ENCODE measurements around the gene TMUB1. TPM values are rescaled to one million over a fixed set of nuclear protein-coding genes. Genes with fewer than 3 reads are reported as not detected.
"Not testable (repeated sequence)": the region's sequence is repeated elsewhere in the genome, so short reads cannot be mapped to it uniquely, and the experiment has no call there.

TMUB1 gene
- polyA plus RNA-seq, 1 donor from 2014 or later: 72.6 TPM

DNA sequence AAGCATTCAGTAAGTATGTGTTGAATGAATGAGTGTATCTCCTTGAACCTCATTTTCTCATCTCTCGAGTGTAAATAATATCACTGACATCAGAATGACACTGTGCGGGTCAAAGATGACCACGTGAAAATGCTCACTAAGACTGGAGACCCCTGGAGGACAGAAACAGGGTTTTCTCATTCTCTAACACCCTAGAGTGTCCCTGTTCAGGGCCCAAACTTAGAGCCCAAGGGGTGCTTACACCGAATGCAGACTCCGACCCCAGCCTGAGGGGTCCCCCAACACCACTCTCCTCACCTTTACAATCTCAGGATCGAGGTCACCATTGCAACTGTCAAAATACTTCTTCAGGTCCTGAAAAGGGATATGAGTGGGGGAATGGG is 27.0 kb downstream of the TMUB1 start:
- H3K27me3 Mint-ChIP-seq: peaks cover 10% of the 10 kb centered on the region
- no peaks in the 10 kb centered on the region for H3K9me3 Mint-ChIP-seq
- H3K4me1 Mint-ChIP-seq: peaks cover 9 to 11% (median 9%) of the 10 kb centered on the region in 3 donors
- no peak overlapping the region for H3K27ac Mint-ChIP-seq
- H3K4me3 Mint-ChIP-seq: peak overlapping the region; percentile 69 to 99 (median 94)
- H3K36me3 Mint-ChIP-seq: peaks cover 1% of the 10 kb centered on the region

DNA sequence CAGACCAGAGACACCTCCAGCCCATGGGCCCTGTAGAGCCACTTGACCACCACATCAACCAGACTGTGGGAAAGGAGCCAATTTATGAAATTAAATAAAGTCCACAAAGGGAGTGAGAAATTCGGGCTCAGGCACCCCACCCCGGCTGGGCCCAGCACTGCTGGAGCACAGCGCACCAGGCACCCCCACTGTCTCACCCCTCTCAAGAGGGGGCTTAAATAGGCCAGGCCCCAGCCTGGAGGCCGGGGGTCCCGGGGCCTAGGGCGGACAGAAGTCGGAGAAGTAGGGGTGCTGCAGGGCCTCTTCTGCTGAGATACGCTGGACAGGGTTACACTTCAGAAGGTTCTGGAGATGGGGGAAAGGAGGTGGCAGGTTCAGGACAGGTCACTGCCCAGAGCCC is 29.5 kb downstream of the TMUB1 start:
- H3K9me3 Mint-ChIP-seq: no peaks in the 10 kb centered on the region
- H3K36me3 Mint-ChIP-seq: peaks cover 1% of the 10 kb centered on the region
- H3K27me3 Mint-ChIP-seq: peaks cover 11% of the 10 kb centered on the region
- no peak overlapping the region for H3K27ac Mint-ChIP-seq
- H3K4me3 Mint-ChIP-seq: no peak overlapping the region
- peaks cover 8 to 9% (median 8%) of the 10 kb centered on the region in 3 donors for H3K4me1 Mint-ChIP-seq

DNA sequence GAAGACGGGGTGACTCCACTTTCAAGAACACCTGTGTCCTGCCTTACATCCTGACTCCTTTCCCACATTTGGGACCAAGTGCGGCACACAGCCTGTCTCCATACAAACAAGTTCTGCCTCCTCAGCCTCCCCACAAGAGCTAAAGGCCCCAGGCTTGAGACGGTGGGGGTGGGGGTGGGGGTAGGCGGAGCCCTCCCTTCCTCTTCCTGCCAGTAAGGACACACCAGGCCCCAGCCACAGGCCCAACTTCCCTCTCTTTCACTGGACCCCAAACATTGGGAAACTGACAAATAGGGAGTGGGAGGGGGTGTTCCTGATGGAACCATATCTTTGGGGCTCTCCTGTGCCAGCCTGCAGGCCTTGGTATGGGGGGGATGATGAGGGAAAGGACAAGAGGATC is 30.2 kb downstream of the TMUB1 start:
- H3K4me3 Mint-ChIP-seq: no peak overlapping the region

DNA sequence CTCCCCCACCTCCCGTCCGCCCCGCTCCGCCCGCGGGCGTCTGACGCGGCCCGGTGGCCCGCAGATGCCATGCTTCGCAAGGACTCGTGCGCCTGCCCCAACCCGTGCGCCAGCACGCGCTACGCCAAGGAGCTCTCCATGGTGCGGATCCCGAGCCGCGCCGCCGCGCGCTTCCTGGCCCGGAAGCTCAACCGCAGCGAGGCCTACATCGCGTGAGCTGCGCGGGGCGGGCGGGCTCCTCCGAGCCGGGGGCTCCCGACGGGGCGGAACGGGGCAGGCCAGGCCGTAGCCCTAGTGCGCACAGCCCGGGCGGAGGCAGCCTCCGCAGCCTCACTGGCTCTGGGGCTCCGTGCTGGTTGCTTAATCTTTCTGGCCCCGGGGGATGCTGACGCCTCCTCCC is 32.2 kb downstream of the TMUB1 start:
- Mint-ChIP-seq H3K36me3 (peaks cover 1% of the 10 kb centered on the region), H3K4me1 (peaks cover 0 to 4% (median 0%) of the 10 kb centered on the region in 3 donors), H3K9me3 (no peaks in the 10 kb centered on the region), H3K27ac (no peak overlapping the region), H3K4me3 (no peak overlapping the region), H3K27me3 (peaks cover 11% of the 10 kb centered on the region)

More for the DNA sequence above, 30.2 kb downstream of the TMUB1 start:
- H3K27ac Mint-ChIP-seq: no peak overlapping the region
- peaks cover 11% of the 10 kb centered on the region for H3K27me3 Mint-ChIP-seq
- H3K9me3 Mint-ChIP-seq: no peaks in the 10 kb centered on the region
- peaks cover 1% of the 10 kb centered on the region for H3K36me3 Mint-ChIP-seq
- peaks cover 5 to 9% (median 6%) of the 10 kb centered on the region in 3 donors for H3K4me1 Mint-ChIP-seq

DNA sequence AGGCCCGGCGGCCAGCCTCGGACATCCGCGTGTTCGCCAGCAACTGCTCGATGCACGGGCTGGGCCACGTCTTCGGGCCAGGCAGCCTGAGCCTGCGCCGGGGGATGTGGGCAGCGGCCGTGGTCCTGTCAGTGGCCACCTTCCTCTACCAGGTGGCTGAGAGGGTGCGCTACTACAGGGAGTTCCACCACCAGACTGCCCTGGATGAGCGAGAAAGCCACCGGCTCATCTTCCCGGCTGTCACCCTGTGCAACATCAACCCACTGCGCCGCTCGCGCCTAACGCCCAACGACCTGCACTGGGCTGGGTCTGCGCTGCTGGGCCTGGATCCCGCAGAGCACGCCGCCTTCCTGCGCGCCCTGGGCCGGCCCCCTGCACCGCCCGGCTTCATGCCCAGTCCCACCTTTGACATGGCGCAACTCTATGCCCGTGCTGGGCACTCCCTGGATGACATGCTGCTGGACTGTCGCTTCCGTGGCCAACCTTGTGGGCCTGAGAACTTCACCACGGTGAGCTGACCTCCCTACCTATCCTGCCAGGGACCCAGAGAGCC is 34.3 kb downstream of the TMUB1 start:
- H3K36me3 Mint-ChIP-seq: peaks cover 1% of the 10 kb centered on the region
- H3K4me3 Mint-ChIP-seq: no peak overlapping the region
- H3K27me3 Mint-ChIP-seq: peaks cover 11% of the 10 kb centered on the region
- no peak overlapping the region for H3K27ac Mint-ChIP-seq
- no peaks in the 10 kb centered on the region for H3K9me3 Mint-ChIP-seq
- peaks cover 0 to 4% (median 0%) of the 10 kb centered on the region in 3 donors for H3K4me1 Mint-ChIP-seq

DNA sequence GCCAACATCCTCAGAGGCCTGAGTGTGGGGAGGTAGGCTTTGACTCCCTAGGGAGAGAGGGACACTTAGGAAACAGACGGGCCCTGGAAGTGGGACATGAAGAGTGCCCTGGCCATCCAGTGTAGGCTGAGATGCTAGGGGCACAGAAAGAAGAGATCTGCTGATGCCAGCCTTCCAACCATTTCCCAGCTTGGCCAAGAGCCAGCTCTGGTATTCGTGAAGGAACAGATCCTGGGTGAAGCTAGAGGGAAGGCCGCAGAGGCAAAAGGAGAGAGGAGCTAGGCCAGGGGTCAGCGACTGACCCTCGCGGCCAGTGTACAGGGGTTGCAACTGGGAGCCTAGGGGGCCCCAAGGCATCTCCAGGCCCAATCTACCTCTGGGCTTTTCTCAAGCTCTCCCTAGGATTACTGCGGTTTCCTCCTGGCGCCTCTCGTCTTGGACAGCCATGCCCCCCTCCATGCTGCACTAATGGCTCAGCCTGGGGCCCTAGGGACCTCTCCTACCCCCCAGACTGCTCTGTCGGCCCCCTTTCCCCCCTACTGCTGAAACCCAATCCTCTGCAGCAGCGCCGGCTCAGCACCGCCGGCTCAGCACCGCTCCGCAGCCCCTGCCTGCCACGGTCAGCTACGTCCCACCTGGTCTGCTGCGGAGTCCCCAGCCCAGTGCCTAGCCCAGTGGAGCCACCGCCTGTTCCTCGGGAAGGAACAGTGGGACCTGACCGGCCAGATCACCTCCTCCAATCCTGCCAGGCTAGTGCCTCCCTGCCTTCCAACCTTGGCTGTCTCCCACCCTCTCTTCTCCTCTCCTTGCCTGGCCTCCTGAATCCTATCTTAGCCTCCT is 35.1 kb downstream of the TMUB1 start, which contains the start of gene ASIC3:
TSS of gene ASIC3 (plus strand) at position 556 of the 840 bp plus-strand sequence. CDS start 355 bp downstream, outside the sequence.
- H3K27me3 Mint-ChIP-seq: peaks cover 11% of the 10 kb centered on the region
- peaks cover 1% of the 10 kb centered on the region for H3K36me3 Mint-ChIP-seq
- H3K4me3 Mint-ChIP-seq: no peak within 1 kb of the TSS
- peak within 1 kb of the TSS in 1 of 3 donors; percentile 62 for H3K27ac Mint-ChIP-seq
- H3K9me3 Mint-ChIP-seq: no peaks in the 10 kb centered on the region
- H3K4me1 Mint-ChIP-seq: peaks cover 0 to 4% (median 0%) of the 10 kb centered on the region in 3 donors

DNA sequence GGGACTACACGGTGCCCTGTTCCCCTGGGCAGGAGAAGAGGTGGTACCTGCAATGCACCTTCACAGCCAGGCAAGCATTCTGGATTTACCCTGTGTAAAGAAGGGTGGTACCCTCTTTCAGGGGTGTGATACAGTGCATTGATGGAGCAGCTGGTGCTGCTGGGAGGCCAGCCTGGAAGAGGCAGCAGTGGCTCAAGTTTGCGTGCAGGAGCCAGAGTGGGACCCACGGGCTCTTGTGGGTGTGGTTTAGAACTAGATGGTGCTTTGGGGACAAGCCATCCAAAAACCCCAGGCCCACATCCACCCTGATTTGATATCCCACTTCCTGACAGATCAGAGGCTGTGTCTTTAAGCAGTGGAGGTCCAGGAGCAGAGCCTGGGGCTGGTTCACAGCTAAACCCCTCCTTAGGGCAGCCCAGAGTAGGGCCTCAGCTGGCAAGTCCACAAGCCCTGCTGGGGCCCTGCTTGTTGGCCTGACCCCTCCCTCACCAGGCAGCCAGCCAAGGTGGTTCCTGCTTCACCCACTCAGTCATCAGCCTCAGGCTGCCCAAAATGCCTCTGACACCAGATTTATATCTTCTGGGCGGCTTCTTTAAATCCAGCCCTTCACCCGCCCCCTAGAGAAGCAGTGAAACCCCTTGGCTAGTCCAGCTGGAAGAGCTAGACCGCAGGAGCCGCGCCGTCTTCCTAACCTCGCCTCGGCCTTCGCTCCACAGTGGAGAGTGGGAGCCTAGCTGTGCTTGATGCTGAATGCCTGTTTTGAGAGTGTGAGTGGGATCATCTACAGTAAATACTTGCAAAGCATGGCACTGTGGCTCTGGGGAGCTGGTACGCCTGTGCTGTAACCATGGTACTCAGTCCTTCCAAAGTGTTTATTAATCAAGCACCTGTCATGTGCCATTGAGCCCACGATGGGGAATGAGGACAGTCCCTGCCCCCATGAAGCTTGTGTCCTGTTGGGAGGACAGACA is 36.4 kb downstream of the TMUB1 start:
- Mint-ChIP-seq H3K4me1 (peaks cover 0 to 2% (median 0%) of the 10 kb centered on the region in 3 donors), H3K27me3 (peaks cover 6% of the 10 kb centered on the region), H3K36me3 (no peaks in the 10 kb centered on the region), H3K9me3 (no peaks in the 10 kb centered on the region), H3K4me3 (no peak overlapping the region), H3K27ac (peak overlapping the region in 1 of 3 donors; percentile 62)

DNA sequence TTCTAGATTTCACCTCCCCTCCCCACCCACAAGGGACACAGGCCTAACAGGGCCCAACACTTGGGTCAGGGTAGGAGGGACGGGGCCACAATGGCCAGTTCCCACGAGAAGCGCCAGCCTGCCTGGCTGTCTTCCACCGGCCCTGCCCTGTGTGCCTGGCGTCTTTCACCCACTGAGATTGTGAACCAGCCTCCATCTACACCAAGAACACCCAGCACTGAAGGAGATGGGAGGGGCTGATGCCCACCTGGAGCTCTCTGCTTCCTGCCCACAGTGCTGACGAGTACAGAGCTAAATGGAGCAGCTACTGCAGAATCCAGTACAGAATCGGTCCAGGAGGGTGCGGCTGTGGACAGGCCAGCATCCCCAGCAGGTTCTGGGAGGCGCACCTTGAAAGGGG is 37.3 kb downstream of the TMUB1 start:
- H3K4me1 Mint-ChIP-seq: no peaks in the 10 kb centered on the region
- H3K27ac Mint-ChIP-seq: no peak overlapping the region
- H3K4me3 Mint-ChIP-seq: no peak overlapping the region
- H3K27me3 Mint-ChIP-seq: peaks cover 1% of the 10 kb centered on the region
- H3K9me3 Mint-ChIP-seq: no peaks in the 10 kb centered on the region
- no peaks in the 10 kb centered on the region for H3K36me3 Mint-ChIP-seq

DNA sequence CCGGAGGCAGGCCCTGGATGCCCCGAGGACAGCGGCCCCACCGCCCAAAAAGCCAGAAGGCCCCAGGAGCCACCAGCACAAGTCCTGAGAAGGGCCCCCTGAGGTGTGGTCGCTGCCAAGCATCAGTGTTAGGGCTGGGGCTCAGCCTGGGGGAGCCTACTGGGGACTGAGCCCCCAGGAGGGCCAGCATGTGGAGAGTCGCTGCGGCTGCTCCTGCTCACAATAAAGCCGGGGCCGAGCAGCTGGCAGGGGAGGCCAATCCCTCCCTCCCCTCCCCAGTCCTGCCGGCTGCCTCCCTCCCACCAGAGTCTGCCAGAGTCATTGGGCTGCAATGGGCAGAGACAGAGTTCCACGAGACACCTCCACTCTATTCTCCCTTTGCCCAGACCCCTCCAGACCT is 38.0 kb downstream of the TMUB1 start:
- Mint-ChIP-seq H3K4me3 (no peak overlapping the region), H3K27me3 (no peaks in the 10 kb centered on the region), H3K4me1 (no peaks in the 10 kb centered on the region), H3K9me3 (no peaks in the 10 kb centered on the region), H3K36me3 (no peaks in the 10 kb centered on the region), H3K27ac (peak overlapping the region in 1 of 3 donors; percentile 59)

DNA sequence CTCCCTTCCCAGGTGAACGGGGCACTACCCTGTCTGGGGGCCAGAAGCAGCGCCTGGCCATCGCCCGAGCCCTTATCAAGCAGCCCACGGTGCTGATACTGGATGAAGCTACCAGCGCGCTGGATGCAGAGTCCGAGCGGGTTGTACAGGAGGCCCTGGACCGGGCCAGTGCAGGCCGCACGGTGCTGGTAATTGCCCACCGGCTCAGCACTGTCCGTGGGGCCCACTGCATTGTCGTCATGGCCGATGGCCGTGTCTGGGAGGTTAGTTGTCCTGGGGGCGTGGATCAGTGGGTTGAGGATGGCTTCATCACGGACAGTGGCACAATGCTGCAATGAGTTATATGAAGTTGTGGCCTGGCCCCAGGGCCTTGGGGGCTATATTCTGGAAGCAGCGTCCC is 39.3 kb downstream of the TMUB1 start:
- H3K27me3 Mint-ChIP-seq: no peaks in the 10 kb centered on the region
- no peaks in the 10 kb centered on the region for H3K36me3 Mint-ChIP-seq
- H3K9me3 Mint-ChIP-seq: no peaks in the 10 kb centered on the region
- no peak overlapping the region for H3K4me3 Mint-ChIP-seq
- H3K27ac Mint-ChIP-seq: peak overlapping the region in 1 of 3 donors; percentile 59
- H3K4me1 Mint-ChIP-seq: no peaks in the 10 kb centered on the region

DNA sequence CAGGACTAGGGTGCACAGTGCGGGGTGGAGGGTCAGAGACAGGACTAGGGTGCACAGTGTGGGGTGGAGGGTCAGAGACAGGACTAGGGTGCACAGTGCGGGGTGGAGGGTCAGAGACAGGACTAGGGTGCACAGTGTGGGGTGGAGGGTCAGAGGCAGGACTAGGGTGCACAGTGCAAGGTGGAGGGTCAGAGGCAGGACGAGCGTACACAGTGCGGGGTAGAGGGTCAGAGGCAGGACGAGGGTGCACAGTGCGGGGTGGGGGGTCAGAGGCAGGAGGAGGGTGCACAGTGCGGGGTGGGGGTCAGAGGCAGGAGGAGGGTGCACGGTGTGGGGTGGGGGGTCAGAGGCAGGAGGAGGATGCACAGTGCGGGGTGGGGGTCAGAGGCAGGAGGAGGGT is 39.8 kb downstream of the TMUB1 start:
- H3K9me3 Mint-ChIP-seq, H3K27me3 Mint-ChIP-seq: not testable (repeated sequence)

DNA sequence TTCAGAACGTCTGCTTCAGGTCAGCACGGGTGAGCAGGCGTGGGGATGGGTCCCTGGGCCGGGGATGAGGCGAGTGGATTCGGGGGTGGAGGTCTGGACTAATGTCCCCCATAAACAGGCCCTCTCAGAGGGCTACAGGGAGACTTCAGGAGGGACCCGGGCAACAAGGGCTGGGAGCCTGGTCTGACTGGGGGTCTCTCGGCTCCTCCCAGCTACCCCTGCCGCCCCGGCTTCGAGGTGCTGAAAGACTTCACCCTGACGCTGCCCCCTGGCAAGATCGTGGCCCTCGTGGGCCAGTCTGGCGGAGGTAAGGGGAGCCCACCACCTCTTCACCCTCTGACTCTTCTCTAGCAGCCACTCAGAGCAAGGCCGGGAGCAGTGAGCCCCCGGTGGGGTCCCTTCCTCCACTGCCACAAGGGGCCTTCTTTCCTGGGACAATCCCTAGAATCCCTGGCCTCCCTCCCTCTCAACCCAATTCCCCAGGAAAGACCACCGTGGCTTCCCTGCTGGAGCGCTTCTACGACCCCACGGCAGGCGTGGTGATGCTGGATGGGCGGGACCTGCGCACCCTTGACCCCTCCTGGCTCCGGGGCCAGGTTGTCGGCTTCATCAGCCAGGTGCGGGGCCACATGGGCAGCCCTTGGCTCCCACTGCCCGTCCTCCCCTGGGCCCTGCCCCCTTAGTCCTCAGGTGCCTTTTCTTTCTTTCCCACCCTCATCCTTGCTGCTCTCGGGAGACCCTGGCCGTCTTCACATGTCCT is 42.5 kb downstream of the TMUB1 start:
- H3K27ac Mint-ChIP-seq: no peak overlapping the region
- H3K9me3 Mint-ChIP-seq: no peaks in the 10 kb centered on the region
- H3K36me3 Mint-ChIP-seq: peaks cover 3% of the 10 kb centered on the region

More for the DNA sequence above, 39.8 kb downstream of the TMUB1 start:
- H3K4me1 Mint-ChIP-seq, H3K4me3 Mint-ChIP-seq, H3K36me3 Mint-ChIP-seq, H3K27ac Mint-ChIP-seq: not testable (repeated sequence)

DNA sequence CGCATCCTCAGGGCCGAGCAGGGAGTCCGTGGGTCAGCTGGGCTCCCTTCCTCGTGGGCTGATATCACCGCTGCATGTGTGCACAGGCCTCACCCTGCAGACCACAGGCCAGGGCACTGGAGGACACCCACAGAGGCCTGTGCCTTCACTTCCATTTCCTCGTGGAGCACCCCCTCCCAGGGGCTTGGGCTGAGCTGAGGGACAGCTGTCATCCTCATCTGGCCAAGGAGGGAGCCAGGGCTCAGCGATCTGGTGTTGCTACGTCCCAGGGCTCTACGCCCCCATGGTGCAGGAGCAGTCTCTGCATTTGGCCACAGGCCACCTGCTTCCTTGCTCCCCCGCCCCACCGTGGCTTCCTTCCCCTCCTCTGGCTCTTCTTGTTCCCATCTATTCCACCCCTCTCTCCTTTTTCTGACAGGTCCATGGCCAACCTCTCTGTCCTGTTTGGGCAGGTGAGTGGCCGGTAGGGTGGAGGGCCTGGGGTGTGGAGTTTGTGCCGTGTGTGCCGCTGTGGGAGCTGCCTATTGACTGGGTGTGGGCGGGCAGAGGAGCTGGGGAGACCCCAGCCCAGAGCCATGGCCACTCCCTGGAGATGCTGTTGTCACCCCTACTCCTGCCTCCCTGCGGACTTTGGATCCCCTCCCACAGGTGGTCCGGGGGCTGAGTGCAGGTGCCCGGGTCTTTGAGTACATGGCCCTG is 43.3 kb downstream of the TMUB1 start:
- Mint-ChIP-seq H3K36me3 (peaks cover 3% of the 10 kb centered on the region), H3K27ac (no peak overlapping the region), H3K9me3 (no peaks in the 10 kb centered on the region), H3K4me3 (no peak overlapping the region), H3K4me1 (no peaks in the 10 kb centered on the region), H3K27me3 (no peaks in the 10 kb centered on the region)

More for the DNA sequence above, 42.5 kb downstream of the TMUB1 start:
- no peaks in the 10 kb centered on the region for H3K27me3 Mint-ChIP-seq
- no peaks in the 10 kb centered on the region for H3K4me1 Mint-ChIP-seq
- H3K4me3 Mint-ChIP-seq: no peak overlapping the region
